C4-2B (cell line): ENCODE results near the gene LRRTM4.

ENCODE experiments used
- CTCF ChIP-seq: fragments of 450-650 bp; conservative IDR thresholded peaks from 2 replicates; pipeline ENCODE4 v1.5.1; 2017; ENCODE audit warnings: mild to moderate bottlenecking
- ZFX ChIP-seq: fragments of 450-650 bp; IDR thresholded peaks from 2 replicates; pipeline ENCODE4 v1.6.1; 2017

- no peak for TF ChIP-seq CTCF
- TF ChIP-seq ZFX, result no peak
Observed at GRCh38 chr2:77284353-77284752, 237.8 kb downstream of the LRRTM4 start.
